GM12878 (cell line): ENCODE results near the gene RBMXL2. TPM values are rescaled to one million over a fixed set of nuclear protein-coding genes. Genes with fewer than 3 reads are reported as not detected.

Experiments
- ATAC-seq: fragments of 200-7000 bp; cut with Tn5 transposase; 3 replicates; pipeline ENCODE4 v1.9.1; 2020; ENCODE audit warnings: mild to moderate bottlenecking, moderate library complexity
- BruUV-seq: library from RNA; stranded (reverse); fragments of 400-500 nt; replicated peaks from 2 replicates; lab custom pipeline; 2021; lab: Mats Ljungman, UMichigan
- CTCF ChIA-PET: fragments of 300-600 bp; sonication (Branson Sonifier 250); formaldehyde crosslinking; extraction: SDS; loops from one replicate; lab custom pipeline; 2021; ENCODE audit warnings: inconsistent platforms; lab: Yijun Ruan, JAX
- POLR2A ChIA-PET: fragments of 350-600 bp; formaldehyde crosslinking; extraction: SDS; loops from one replicate; lab custom pipeline; 2021; ENCODE audit warnings: inconsistent platforms; lab: Charles Lee
- RAD21 ChIA-PET: fragments of 300-600 bp; sonication (Branson Sonifier 250); formaldehyde crosslinking; loops from one replicate; lab custom pipeline; 2023; ENCODE audit warnings: antibody characterized with exemption; ENCODE audit not compliant: unreplicated experiment; lab: Charles Lee
- SMC1A ChIA-PET: fragments of 300-600 bp; sonication (Branson Sonifier 250); formaldehyde crosslinking; loops from one replicate; lab custom pipeline; 2023; ENCODE audit not compliant: unreplicated experiment, uncharacterized antibody; lab: Charles Lee
- DNase-seq: peaks from one replicate; pipeline ENCODE4 v3.0.0-alpha.2; 2011; ENCODE audit warnings: low read depth, low spot score
- FAIRE-seq: peaks from 3 replicates; lab custom pipeline; 2011; peaks lifted over from hg19 to GRCh38; lab: Jason Lieb, UNC
- H2AFZ ChIP-seq: 2 replicates; pipeline ENCODE4 v1.6.0; 2011; ENCODE audit warnings: low read depth, low read length, control low read depth; ENCODE audit not compliant: control insufficient read depth
- H3K27ac ChIP-seq: 2 replicates; pipeline ENCODE4 v1.5.1; 2011; ENCODE audit warnings: control low read depth; ENCODE audit not compliant: control insufficient read depth, insufficient read depth
- H3K27me3 ChIP-seq, 2 experiments: replicated peaks in 1 of 2; 2 replicates each; pipeline versions ENCODE4 v1.6.0 to v1.6.1; 2011; ENCODE audit warnings: low read length in 1 of 2; ENCODE audit not compliant: control insufficient read depth in 2 of 2, insufficient read depth in 2 of 2
- H3K36me3 ChIP-seq, 2 experiments: 2 replicates each; pipeline ENCODE4 v1.5.1; 2011; ENCODE audit warnings: low read length in 1 of 2; ENCODE audit not compliant: control insufficient read depth in 2 of 2, insufficient read depth in 2 of 2
- H3K4me1 ChIP-seq: 2 replicates; pipeline ENCODE4 v1.6.1; 2011; ENCODE audit warnings: mild to moderate bottlenecking, low read length, moderate library complexity, mixed read lengths; ENCODE audit not compliant: control insufficient read depth, insufficient read depth
- H3K4me2 ChIP-seq: 2 replicates; pipeline ENCODE4 v1.6.0; 2011; ENCODE audit warnings: control low read depth; ENCODE audit not compliant: control insufficient read depth, insufficient read depth
- H3K4me3 ChIP-seq: fragments of 200-600 bp; sonication (generic); 2 replicates; pipeline ENCODE4 v1.5.1; 2016
- H3K79me2 ChIP-seq: 2 replicates; pipeline ENCODE4 v1.6.0; 2011; ENCODE audit warnings: low read length; ENCODE audit not compliant: control insufficient read depth, insufficient read depth
- H3K9ac ChIP-seq: 2 replicates; pipeline ENCODE4 v1.8.0; 2011; ENCODE audit warnings: low read length, control low read depth, mixed read lengths; ENCODE audit not compliant: control insufficient read depth, insufficient read depth
- H3K9me3 ChIP-seq: replicated peaks from 3 replicates; pipeline ENCODE4 v1.5.1; 2011; ENCODE audit warnings: mild to moderate bottlenecking, low read length; ENCODE audit not compliant: control insufficient read depth, insufficient read depth
- H4K20me1 ChIP-seq: 2 replicates; pipeline ENCODE4 v1.6.0; 2011; ENCODE audit not compliant: control insufficient read depth, insufficient read depth
- ASH2L ChIP-seq: fragments of 300-600, 200-600 bp; sonication (generic); IDR thresholded peaks from 2 replicates; pipeline ENCODE4 v1.6.1; 2017; ENCODE audit warnings: low read depth, mild to moderate bottlenecking, borderline replicate concordance
- CBX3 ChIP-seq: fragments of 200-600 bp; sonication (generic); IDR thresholded peaks from 2 replicates; pipeline ENCODE4 v1.6.1; 2016; ENCODE audit warnings: low read depth, borderline replicate concordance
- EGR1 ChIP-seq, 2 experiments: IDR thresholded peaks; 1 replicate in 1 of 2; 2 replicates in 1 of 2; pipeline ENCODE4 v1.6.1; 2011 to 2012; ENCODE audit warnings: low read depth in 2 of 2, low read length in 2 of 2, borderline replicate concordance in 1 of 2, mild to moderate bottlenecking in 1 of 2, moderate library complexity in 1 of 2
- EZH2 ChIP-seq: IDR thresholded peaks from 2 replicates; pipeline ENCODE4 v1.6.1; 2012; ENCODE audit warnings: low read depth, mild to moderate bottlenecking, control low read depth, inconsistent platforms, low read length, borderline replicate concordance; ENCODE audit not compliant: control insufficient read depth
- HCFC1 ChIP-seq: fragments of 150-350 bp; IDR thresholded peaks from 2 replicates; pipeline ENCODE4 v1.6.1; 2014; ENCODE audit warnings: low read length
- POLR2AphosphoS2 ChIP-seq: IDR thresholded peaks from 2 replicates; pipeline ENCODE4 v1.6.1; 2011; ENCODE audit warnings: low read depth, mild to moderate bottlenecking, low read length, improper control_type of control experiment, moderate library complexity
- RAD21 ChIP-seq: IDR thresholded peaks from 2 replicates; pipeline ENCODE4 v1.6.1; 2011; ENCODE audit warnings: mild to moderate bottlenecking, low read depth, low read length, moderate library complexity; ENCODE audit not compliant: insufficient read depth
- SIN3A ChIP-seq: IDR thresholded peaks from 2 replicates; pipeline ENCODE4 v1.6.1; 2012; ENCODE audit warnings: low read depth, low read length, improper control_type of control experiment
- TCF12 ChIP-seq: IDR thresholded peaks from 2 replicates; pipeline ENCODE4 v1.6.1; 2011; ENCODE audit warnings: low read depth, mild to moderate bottlenecking, low read length
- ZBTB33 ChIP-seq: fragments of 450-650 bp; IDR thresholded peaks from 2 replicates; pipeline ENCODE4 v1.6.1; 2017; ENCODE audit warnings: mild to moderate bottlenecking
- WGBS: methylation state at CpG from one replicate; pipeline ENCODE4 v1.1.6; 2016; ENCODE audit warnings: low lambda C conversion rate; ENCODE audit not compliant: insufficient replicate concordance, insufficient coverage; ENCODE audit errors: missing lambda C conversion rate; 5-methylcytosine and 5-hydroxymethylcytosine counted together
- in situ Hi-C: fragments of 300-500 bp; cut with MboI; formaldehyde crosslinking; loops from 9 replicates; pipeline ENCODE4 v1.14.3; 2018; ENCODE audit warnings: mixed read lengths
- intact Hi-C: fragments of 100-400 bp; cut with micrococcal nuclease; formaldehyde crosslinking; loops from one replicate; pipeline ENCODE4 v1.14.2; 2022; ENCODE audit not compliant: unreplicated experiment
- polyA plus RNA-seq, 11 experiments: library from polyadenylated mRNA; depleted of rRNA in 4 of 11; unstranded in 6 of 11; stranded (reverse) in 5 of 11; fragments of >200 nt; fragmentation: Nextera tagmentation in 4 of 11; fragmentation: Illumina TruSeq in 1 of 11; extraction: Ambion mirVana in 4 of 11; extraction: Trizol in 1 of 11; gene quantifications; 1 replicate in 1 of 11; 2 replicates in 10 of 11; pipeline versions ENCODE4 v1.2.1 to v1.2.3, GENCODE V29; 2011 to 2016; ENCODE audit warnings: inconsistent platforms in 2 of 11, missing spikeins in 2 of 11, low read depth in 1 of 11
- total RNA-seq, 4 experiments: library from RNA; depleted of rRNA in 3 of 4; stranded (reverse); fragments of >200 nt in 3 of 4; fragmentation: Illumina TruSeq in 1 of 4; extraction: Trizol in 1 of 4; gene quantifications; 2 replicates each; pipeline versions ENCODE4 v1.2.1 to v1.2.3, GENCODE V29; 2013 to 2021
- TF ChIP-seq, protein P1 (sequence below): fragments of 450-650 bp; IDR thresholded peaks from 2 replicates; pipeline ENCODE4 v1.6.1; 2017; ENCODE audit warnings: mild to moderate bottlenecking, moderate library complexity
- TF ChIP-seq, protein P2 (sequence below), 3 experiments: IDR thresholded peaks in 2 of 3; conservative IDR thresholded peaks in 1 of 3; 2 replicates each; pipeline ENCODE4 v1.5.1; 2011; ENCODE audit warnings: low read depth in 3 of 3, low read length in 3 of 3, mild to moderate bottlenecking in 3 of 3, control low read depth in 2 of 3, moderate library complexity in 2 of 3, inconsistent platforms in 1 of 3, mixed read lengths in 1 of 3; ENCODE audit not compliant: control insufficient read depth in 2 of 3, insufficient read depth in 1 of 3; ENCODE audit errors: extremely low read depth in 1 of 3
- TF ChIP-seq, protein P3 (sequence below): IDR thresholded peaks from 2 replicates; pipeline ENCODE4 v1.6.1; 2012; ENCODE audit warnings: low read depth, low read length, improper control_type of control experiment

RBMXL2 gene
- total and polyA plus RNA-seq, 10 of the 15 experiments (the other 5 are each of a cell fraction or from before 2014, with no cell fraction given): not detected

- CTCF ChIA-PET: interaction anchor here (0.7 to 3.2 kb wide), 23 partner anchors 10 to 1166 kb away, joined by 3 to 26 read pairs (median 5); partner anchors contain the start of genes EIF3F and LMO1
- in situ Hi-C loops (loop anchor here (5.0 kb wide), 2 partner anchors 599 to 889 kb away; partner anchors contain the start of gene EIF3F), intact Hi-C loops (loop anchor here (1.0 to 5.0 kb wide), 4 partner anchors 179 to 888 kb away; partner anchors contain the start of gene EIF3F)
- Histone ChIP-seq H3K36me3 (no peaks in the 10 kb centered on the region), H3K4me3 (no peak overlapping the region), H4K20me1 (no peaks in the 10 kb centered on the region), H3K9ac (no peak overlapping the region), H3K27me3 (no peaks in the 10 kb centered on the region), H2AFZ (no peak overlapping the region), H3K4me1 (no peaks in the 10 kb centered on the region), H3K4me2 (no peak overlapping the region), H3K79me2 (no peaks in the 10 kb centered on the region), H3K9me3 (no peaks in the 10 kb centered on the region), H3K27ac (no peak overlapping the region)
- DNase-seq (peak; percentile 40), ATAC-seq (peak; percentile 95), FAIRE-seq (peak; percentile 95)
- SMC1A ChIA-PET: interaction anchor here (0.7 to 3.1 kb wide), 12 partner anchors 9 to 1002 kb away, joined by 3 to 14 read pairs (median 4); no protein-coding TSS in a partner anchor
- WGBS: 0% methylated on average over 2 of the region's 2 CpGs
- no TSS peak for BruUV-seq
- RAD21 ChIA-PET: interaction anchor here (0.9 to 4.1 kb wide), 15 partner anchors 10 to 1001 kb away, joined by 3 to 13 read pairs (median 4); partner anchors contain the start of gene EIF3F
- POLR2A ChIA-PET: no interaction called here
- TF ChIP-seq, protein P1, sequence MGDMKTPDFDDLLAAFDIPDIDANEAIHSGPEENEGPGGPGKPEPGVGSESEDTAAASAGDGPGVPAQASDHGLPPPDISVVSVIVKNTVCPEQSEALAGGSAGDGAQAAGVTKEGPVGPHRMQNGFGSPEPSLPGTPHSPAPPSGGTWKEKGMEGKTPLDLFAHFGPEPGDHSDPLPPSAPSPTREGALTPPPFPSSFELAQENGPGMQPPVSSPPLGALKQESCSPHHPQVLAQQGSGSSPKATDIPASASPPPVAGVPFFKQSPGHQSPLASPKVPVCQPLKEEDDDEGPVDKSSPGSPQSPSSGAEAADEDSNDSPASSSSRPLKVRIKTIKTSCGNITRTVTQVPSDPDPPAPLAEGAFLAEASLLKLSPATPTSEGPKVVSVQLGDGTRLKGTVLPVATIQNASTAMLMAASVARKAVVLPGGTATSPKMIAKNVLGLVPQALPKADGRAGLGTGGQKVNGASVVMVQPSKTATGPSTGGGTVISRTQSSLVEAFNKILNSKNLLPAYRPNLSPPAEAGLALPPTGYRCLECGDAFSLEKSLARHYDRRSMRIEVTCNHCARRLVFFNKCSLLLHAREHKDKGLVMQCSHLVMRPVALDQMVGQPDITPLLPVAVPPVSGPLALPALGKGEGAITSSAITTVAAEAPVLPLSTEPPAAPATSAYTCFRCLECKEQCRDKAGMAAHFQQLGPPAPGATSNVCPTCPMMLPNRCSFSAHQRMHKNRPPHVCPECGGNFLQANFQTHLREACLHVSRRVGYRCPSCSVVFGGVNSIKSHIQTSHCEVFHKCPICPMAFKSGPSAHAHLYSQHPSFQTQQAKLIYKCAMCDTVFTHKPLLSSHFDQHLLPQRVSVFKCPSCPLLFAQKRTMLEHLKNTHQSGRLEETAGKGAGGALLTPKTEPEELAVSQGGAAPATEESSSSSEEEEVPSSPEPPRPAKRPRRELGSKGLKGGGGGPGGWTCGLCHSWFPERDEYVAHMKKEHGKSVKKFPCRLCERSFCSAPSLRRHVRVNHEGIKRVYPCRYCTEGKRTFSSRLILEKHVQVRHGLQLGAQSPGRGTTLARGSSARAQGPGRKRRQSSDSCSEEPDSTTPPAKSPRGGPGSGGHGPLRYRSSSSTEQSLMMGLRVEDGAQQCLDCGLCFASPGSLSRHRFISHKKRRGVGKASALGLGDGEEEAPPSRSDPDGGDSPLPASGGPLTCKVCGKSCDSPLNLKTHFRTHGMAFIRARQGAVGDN: no peak
- TF ChIP-seq TCF12 (no peak), EZH2 (no peak), EGR1 (IDR thresholded peaks at IDR 0.05; ENCODE audit: borderline replicate concordance in 1 of 2, low read depth in 2 of 2, low read length in 2 of 2) (no peak), POLR2AphosphoS2 (no peak), RAD21 (peak; percentile 94), ASH2L (no peak), HCFC1 (no peak), SIN3A (no peak), CBX3 (no peak), ZBTB33 (no peak)
- TF ChIP-seq, protein P2, sequence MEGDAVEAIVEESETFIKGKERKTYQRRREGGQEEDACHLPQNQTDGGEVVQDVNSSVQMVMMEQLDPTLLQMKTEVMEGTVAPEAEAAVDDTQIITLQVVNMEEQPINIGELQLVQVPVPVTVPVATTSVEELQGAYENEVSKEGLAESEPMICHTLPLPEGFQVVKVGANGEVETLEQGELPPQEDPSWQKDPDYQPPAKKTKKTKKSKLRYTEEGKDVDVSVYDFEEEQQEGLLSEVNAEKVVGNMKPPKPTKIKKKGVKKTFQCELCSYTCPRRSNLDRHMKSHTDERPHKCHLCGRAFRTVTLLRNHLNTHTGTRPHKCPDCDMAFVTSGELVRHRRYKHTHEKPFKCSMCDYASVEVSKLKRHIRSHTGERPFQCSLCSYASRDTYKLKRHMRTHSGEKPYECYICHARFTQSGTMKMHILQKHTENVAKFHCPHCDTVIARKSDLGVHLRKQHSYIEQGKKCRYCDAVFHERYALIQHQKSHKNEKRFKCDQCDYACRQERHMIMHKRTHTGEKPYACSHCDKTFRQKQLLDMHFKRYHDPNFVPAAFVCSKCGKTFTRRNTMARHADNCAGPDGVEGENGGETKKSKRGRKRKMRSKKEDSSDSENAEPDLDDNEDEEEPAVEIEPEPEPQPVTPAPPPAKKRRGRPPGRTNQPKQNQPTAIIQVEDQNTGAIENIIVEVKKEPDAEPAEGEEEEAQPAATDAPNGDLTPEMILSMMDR (IDR thresholded peaks at IDR 0.05 in 2 of 3, conservative IDR thresholded peaks at IDR 0.05 in 1 of 3; ENCODE audit: control insufficient read depth in 2 of 3, extremely low read depth in 1 of 3, insufficient read depth in 1 of 3, low read depth in 3 of 3, low read length in 3 of 3): peak; percentile 58 to 74 (median 63); a peak in 5 of 6 replicates
- TF ChIP-seq, protein P3, sequence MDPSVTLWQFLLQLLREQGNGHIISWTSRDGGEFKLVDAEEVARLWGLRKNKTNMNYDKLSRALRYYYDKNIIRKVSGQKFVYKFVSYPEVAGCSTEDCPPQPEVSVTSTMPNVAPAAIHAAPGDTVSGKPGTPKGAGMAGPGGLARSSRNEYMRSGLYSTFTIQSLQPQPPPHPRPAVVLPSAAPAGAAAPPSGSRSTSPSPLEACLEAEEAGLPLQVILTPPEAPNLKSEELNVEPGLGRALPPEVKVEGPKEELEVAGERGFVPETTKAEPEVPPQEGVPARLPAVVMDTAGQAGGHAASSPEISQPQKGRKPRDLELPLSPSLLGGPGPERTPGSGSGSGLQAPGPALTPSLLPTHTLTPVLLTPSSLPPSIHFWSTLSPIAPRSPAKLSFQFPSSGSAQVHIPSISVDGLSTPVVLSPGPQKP: no peak
Observed at GRCh38 chr11:7098235-7098832, 9.5 kb downstream of the RBMXL2 start.
